ENCODE data around the gene PNCK.

DNA sequence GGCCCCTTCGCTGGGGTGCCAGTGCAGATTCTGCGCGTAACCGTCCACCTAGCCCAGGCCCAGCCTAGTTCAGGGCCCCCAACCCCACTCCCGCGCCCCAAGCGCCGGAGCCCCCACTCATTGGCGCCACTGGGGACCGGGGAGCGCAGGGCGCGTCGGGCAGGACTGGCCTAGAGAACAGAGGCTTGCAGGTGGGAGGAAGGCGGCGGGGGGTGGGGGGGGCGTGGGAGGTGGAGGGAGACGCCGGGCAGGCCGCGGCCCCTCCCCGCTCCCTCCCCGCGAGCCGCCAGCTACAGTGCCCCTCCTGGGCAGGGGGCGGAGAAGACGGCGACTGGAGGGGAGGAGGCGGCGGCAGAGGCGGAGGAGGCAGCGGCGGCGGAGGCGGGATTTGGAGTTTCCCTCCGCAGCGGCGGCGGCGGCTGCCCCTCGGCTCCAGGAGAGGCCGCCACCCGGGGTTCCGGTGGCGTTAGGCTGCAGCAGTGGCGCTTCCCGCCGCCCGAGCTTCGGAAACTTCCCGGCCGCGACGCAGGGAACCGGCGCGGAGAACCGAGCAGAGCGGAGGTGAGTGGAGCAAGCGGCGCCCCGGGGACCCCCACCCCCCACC, 31.5 kb downstream of the PNCK start:
- TF ChIP-seq, protein P1, sequence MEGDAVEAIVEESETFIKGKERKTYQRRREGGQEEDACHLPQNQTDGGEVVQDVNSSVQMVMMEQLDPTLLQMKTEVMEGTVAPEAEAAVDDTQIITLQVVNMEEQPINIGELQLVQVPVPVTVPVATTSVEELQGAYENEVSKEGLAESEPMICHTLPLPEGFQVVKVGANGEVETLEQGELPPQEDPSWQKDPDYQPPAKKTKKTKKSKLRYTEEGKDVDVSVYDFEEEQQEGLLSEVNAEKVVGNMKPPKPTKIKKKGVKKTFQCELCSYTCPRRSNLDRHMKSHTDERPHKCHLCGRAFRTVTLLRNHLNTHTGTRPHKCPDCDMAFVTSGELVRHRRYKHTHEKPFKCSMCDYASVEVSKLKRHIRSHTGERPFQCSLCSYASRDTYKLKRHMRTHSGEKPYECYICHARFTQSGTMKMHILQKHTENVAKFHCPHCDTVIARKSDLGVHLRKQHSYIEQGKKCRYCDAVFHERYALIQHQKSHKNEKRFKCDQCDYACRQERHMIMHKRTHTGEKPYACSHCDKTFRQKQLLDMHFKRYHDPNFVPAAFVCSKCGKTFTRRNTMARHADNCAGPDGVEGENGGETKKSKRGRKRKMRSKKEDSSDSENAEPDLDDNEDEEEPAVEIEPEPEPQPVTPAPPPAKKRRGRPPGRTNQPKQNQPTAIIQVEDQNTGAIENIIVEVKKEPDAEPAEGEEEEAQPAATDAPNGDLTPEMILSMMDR (IDR thresholded peaks at IDR 0.05) = no peak
- no peak for TF ChIP-seq POLR2A (IDR thresholded peaks at IDR 0.05)

All from body of pancreas (tissue), 4 donors.